ENCODE results near the gene SUPT5H.
"Not testable (repeated sequence)": the region's sequence is repeated elsewhere in the genome, so short reads cannot be mapped to it uniquely, and the experiment has no call there.

SUPT5H gene

GRCh38 chr19:39444598-39445195 is 685 bp upstream of the SUPT5H start:
- no peak for DNase-seq (ENCODE audit: low spot score)

GRCh38 chr19:39446365-39447084 is 1.1 kb downstream of the SUPT5H start:
- no peak for DNase-seq (ENCODE audit: low spot score)
- TF ChIP-seq CTCF (IDR thresholded peaks at IDR 0.05; ENCODE audit: borderline replicate concordance, control extremely low read depth, extremely low read depth, insufficient read depth, missing control alignments), result no peak
- in situ Hi-C loops (cut with MboI; ENCODE audit: low sequenced_read_pairs, unreplicated experiment), result no loop called here

More at GRCh38 chr19:39444598-39445195, 685 bp upstream of the SUPT5H start:
- in situ Hi-C loops (cut with MboI; ENCODE audit: low sequenced_read_pairs, unreplicated experiment), result no loop called here
- no peak for TF ChIP-seq CTCF (IDR thresholded peaks at IDR 0.05; ENCODE audit: borderline replicate concordance, control extremely low read depth, extremely low read depth, insufficient read depth, missing control alignments)

GRCh38 chr19:39448271-39448670 is 2.9 kb downstream of the SUPT5H start:
- DNase-seq (ENCODE audit: low spot score), result peak; percentile 59
- in situ Hi-C loops (cut with MboI; ENCODE audit: low sequenced_read_pairs, unreplicated experiment), result no loop called here
- no peak for TF ChIP-seq CTCF (IDR thresholded peaks at IDR 0.05; ENCODE audit: borderline replicate concordance, control extremely low read depth, extremely low read depth, insufficient read depth, missing control alignments)

- DNase-seq (ENCODE audit: low spot score), result no peak
- in situ Hi-C loops (cut with MboI; ENCODE audit: low sequenced_read_pairs, unreplicated experiment), result no loop called here
- TF ChIP-seq CTCF (IDR thresholded peaks at IDR 0.05; ENCODE audit: borderline replicate concordance, control extremely low read depth, extremely low read depth, insufficient read depth, missing control alignments), result no peak
Measured at GRCh38 chr19:39449116-39449797, 3.9 kb downstream of the SUPT5H start.

- DNase-seq (ENCODE audit: low spot score); in situ Hi-C loops (cut with MboI; ENCODE audit: low sequenced_read_pairs, unreplicated experiment): not testable (repeated sequence)
Measured at GRCh38 chr19:39451257-39451656, 5.9 kb downstream of the SUPT5H start.

- no peak for TF ChIP-seq CTCF (IDR thresholded peaks at IDR 0.05; ENCODE audit: borderline replicate concordance, control extremely low read depth, extremely low read depth, insufficient read depth, missing control alignments)
- in situ Hi-C loops (cut with MboI; ENCODE audit: low sequenced_read_pairs, unreplicated experiment), result no loop called here
- no peak for DNase-seq (ENCODE audit: low spot score)
Measured at GRCh38 chr19:39463403-39463802, 18.0 kb downstream of the SUPT5H start.
